ENCODE measurements around the gene LRRC9.

GRCh38 chr14:60093606-60094005, 173.7 kb downstream of the LRRC9 start:
- TF ChIP-seq POLR2AphosphoS5 (IDR thresholded peaks at IDR 0.05) (no peak), CTCF (IDR thresholded peaks at IDR 0.05) (no peak)

Data from prostate gland (tissue), 2 donors.